ENCODE results near the gene LRRC26. TPM values are rescaled to one million over a fixed set of nuclear protein-coding genes. Genes with fewer than 3 reads are reported as not detected.

LRRC26 gene, protein sequence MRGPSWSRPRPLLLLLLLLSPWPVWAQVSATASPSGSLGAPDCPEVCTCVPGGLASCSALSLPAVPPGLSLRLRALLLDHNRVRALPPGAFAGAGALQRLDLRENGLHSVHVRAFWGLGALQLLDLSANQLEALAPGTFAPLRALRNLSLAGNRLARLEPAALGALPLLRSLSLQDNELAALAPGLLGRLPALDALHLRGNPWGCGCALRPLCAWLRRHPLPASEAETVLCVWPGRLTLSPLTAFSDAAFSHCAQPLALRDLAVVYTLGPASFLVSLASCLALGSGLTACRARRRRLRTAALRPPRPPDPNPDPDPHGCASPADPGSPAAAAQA
- not detected in 2 replicates for total RNA-seq

DNA sequence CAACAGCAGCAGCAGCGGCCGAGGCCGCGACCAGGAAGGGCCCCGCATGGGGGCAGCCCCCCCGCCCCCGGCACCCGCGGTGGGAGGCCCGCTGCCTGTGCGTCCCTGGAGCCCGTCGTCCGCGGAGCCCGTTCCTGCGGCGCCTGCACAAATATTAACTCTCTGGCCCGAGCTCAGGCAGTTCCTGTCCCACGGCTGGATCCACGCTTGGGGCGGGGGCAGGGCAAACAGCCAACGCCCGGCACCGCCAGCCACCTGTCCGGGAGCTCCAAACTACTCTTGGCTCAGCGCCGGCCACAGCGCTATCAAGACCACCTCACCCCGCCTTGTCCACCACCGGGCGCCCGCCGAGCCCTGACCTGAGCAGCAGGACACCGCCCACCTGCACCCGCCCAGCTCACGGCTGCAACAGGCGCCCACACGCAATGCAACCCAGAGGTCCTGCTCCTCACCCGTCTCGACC lies at the start of gene LRRC26:
Gene LRRC26, minus strand, starts transcription at position 156 of the 463 bp plus-strand sequence. Its CDS starts 108 bp downstream, at position 48.
- Histone ChIP-seq H3K27me3 (ENCODE audit: control insufficient read depth, insufficient read depth, low read length) (peaks cover 91% of the 10 kb centered on the region), H3K4me3 (ENCODE audit: low read depth, low read length) (no peak within 1 kb of the TSS), H3K36me3 (ENCODE audit: control insufficient read depth, insufficient read depth, low read length) (no peaks in the 10 kb centered on the region)
- DNase-seq (ENCODE audit: low read depth): no peak
- TF ChIP-seq, protein P1, sequence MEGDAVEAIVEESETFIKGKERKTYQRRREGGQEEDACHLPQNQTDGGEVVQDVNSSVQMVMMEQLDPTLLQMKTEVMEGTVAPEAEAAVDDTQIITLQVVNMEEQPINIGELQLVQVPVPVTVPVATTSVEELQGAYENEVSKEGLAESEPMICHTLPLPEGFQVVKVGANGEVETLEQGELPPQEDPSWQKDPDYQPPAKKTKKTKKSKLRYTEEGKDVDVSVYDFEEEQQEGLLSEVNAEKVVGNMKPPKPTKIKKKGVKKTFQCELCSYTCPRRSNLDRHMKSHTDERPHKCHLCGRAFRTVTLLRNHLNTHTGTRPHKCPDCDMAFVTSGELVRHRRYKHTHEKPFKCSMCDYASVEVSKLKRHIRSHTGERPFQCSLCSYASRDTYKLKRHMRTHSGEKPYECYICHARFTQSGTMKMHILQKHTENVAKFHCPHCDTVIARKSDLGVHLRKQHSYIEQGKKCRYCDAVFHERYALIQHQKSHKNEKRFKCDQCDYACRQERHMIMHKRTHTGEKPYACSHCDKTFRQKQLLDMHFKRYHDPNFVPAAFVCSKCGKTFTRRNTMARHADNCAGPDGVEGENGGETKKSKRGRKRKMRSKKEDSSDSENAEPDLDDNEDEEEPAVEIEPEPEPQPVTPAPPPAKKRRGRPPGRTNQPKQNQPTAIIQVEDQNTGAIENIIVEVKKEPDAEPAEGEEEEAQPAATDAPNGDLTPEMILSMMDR (IDR thresholded peaks at IDR 0.05; ENCODE audit: insufficient read depth, low read length, poor library complexity, severe bottlenecking): no peak

DNA sequence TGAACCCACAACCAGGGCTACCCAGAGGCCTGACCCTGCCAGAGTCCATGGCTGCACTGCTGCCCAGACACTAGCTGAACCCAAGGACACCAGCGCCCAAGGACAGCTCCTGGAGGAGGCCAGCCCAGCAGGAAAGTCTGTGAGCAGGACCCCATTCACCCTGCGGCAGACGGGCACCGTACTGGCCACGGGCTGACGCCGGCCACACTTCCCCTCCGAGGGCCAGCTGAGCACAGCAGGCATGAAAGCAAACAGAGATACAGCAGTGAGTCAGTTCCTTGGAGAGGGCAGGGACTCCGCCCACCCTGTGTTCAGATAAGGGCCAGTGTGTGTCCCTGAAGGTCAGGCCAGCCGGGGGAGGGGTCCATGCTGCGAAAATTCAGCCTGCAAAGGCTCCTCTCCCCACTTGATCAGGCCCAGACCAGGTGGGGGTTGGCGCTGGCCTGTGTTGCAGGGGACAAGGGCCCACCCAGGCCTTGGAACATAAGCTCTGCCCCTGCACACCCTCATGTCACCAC lies 49.0 kb upstream of the LRRC26 start:
- TF ChIP-seq, protein P1 (IDR thresholded peaks at IDR 0.05; ENCODE audit: insufficient read depth, low read length, poor library complexity, severe bottlenecking): no peak
- H3K36me3 ChIP-seq (ENCODE audit: control insufficient read depth, insufficient read depth, low read length): no peaks in the 10 kb centered on the region
- H3K27me3 ChIP-seq (ENCODE audit: control insufficient read depth, insufficient read depth, low read length): no peaks in the 10 kb centered on the region
- no peak for DNase-seq (ENCODE audit: low read depth)
- H3K4me3 ChIP-seq (ENCODE audit: low read depth, low read length): no peak overlapping the region

DNA sequence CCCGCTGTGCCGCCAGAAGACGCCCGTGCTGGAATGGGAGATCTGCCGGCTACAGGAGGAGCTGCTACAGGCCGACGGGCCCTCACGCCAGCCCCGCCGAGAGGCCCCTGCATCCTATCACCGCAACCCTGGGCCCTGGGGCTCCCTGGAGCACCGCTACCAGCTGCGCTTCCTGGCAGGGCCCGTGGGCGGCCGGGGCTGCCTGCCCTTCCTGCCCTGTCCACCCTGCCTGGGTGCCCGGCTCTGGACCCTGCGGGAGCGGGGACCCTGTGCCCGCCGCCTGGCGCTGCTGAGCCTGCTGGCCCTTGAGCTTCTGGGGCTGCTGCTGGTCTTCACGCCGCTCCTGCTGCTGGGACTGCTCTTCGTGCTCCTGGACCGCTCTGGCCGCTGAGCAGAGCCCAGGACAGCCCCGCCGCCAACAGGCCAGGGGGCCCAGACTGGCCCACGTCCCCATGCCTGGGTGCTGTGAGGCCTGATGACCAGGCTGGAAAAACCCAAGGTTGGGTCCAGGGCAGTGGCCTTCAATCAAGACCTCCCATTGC lies 48.4 kb upstream of the LRRC26 start:
- Histone ChIP-seq H3K27me3 (ENCODE audit: control insufficient read depth, insufficient read depth, low read length) (no peaks in the 10 kb centered on the region), H3K36me3 (ENCODE audit: control insufficient read depth, insufficient read depth, low read length) (no peaks in the 10 kb centered on the region), H3K4me3 (ENCODE audit: low read depth, low read length) (no peak overlapping the region)
- TF ChIP-seq, protein P1 (IDR thresholded peaks at IDR 0.05; ENCODE audit: insufficient read depth, low read length, poor library complexity, severe bottlenecking): no peak
- DNase-seq (ENCODE audit: low read depth): no peak

DNA sequence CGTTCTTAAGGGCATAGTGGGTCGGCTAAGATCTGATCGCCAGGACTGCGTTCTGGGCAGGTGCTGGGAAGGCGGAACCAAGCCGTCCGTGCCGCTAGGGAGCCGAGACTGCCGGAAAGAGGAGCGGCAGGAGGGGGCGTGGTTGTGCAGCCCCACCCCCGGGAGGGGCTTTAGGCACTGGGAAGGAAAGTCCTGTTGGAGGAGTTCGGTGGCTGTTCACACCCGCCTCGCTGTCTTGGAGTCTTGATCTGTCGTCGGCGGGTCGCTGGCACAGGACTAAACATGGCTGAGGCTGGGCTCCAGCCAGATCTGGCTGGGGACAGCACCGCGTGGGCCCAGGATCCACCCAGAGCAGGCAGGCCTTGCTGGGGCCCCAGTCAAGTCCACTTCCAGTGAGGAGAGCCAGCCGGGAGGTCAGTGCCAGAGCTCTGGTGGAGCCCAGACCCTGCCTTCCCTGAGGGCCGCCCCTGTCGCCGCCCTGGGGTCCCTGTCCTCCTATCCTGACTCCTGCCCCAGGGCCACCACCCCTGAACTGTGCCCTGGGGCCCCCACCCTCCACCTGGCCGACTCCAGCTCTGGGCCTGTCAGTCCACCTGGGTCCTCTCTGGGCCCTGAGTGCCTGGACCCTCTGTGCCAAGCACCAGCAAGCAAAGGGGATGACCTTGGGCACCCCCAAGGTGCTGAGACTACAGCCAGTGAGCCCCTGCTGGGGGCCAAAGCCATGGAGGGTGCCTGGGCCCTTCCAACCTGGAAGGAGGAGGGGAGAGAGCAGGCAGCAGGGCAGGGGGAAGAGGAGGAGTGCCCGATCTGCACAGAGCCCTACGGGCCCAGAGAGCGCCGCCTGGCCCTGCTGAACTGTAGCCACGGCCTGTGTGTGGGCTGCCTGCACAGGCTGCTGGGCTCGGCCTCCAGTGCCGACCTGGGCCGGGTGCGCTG lies 47.7 kb upstream of the LRRC26 start:
- Histone ChIP-seq H3K36me3 (ENCODE audit: control insufficient read depth, insufficient read depth, low read length) (no peaks in the 10 kb centered on the region), H3K27me3 (ENCODE audit: control insufficient read depth, insufficient read depth, low read length) (no peaks in the 10 kb centered on the region), H3K4me3 (ENCODE audit: low read depth, low read length) (no peak overlapping the region)
- no peak for DNase-seq (ENCODE audit: low read depth)
- TF ChIP-seq, protein P1 (IDR thresholded peaks at IDR 0.05; ENCODE audit: insufficient read depth, low read length, poor library complexity, severe bottlenecking): no peak

DNA sequence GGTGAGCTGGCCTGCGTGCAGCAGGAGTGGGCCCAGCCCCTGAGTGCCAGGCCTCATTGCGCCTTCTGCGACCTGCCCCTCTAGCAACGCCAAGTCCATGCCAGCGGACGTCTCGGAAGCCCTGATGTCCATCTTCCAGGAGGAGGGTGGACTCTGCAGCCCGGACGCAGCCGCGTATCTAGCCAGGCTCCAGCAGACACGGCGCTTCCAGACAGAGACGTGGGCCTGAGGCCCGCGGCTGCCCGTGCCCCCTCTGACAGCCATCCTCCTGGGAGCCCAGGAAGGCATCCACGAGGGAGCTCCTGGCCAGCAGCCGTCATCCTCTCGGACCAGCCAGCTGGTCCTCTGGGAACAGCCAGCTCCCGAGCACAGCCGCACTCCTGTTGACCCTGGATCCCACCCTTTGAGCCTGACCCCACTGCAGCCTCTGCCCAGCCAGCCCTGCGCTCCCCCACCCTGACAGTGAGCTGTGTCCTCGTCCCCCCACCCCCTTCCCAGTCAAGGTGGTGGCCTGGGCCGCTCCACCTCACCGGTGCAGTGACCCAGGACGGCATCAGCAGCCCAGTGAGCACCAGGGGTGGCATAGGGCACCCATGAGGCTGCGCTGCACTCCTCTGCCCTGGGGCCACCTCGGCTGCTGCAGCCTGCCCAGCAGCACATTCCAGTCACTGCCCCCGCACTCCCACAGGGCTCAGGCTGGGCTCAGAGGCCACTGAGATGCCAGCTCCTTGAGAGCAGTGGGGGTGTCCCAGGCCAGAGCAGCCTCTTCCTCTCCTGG lies 46.5 kb upstream of the LRRC26 start:
- no peaks in the 10 kb centered on the region for H3K36me3 ChIP-seq (ENCODE audit: control insufficient read depth, insufficient read depth, low read length)
- TF ChIP-seq, protein P1 (IDR thresholded peaks at IDR 0.05; ENCODE audit: insufficient read depth, low read length, poor library complexity, severe bottlenecking): no peak
- no peak for DNase-seq (ENCODE audit: low read depth)
- no peaks in the 10 kb centered on the region for H3K27me3 ChIP-seq (ENCODE audit: control insufficient read depth, insufficient read depth, low read length)
- H3K4me3 ChIP-seq (ENCODE audit: low read depth, low read length): no peak overlapping the region
